ENCODE measurements around the gene RETSAT.

DNA sequence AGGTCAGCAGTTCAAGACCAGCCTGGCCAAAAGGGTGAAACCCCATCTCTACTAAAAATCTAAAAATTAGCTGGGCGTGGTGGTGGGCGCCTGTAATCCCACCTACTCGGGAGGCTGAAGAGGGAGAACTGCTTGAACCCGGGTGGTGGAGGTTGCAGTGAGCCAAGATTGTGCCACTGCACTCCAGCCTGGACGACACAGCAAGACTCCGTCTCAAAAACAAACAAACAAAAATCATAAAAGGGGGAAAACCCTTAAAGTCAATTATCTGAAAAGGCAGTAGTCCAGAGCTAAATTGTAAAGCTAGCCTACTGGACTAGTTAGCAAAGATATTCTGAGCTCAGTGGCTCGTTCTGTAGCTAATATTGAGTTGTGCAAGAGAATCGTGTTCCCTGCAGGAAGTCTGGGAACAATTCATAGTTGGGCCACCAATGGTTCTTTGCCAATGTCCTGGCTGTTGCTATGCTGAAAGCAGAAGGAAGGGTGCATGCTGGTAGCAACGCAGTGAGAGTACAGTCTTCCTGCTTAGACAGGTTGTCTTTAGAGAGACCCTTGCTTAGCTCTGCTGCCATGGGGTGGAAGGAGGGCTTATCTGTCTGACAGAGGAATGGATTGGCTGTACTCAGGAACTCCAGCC is 30.9 kb downstream of the RETSAT start:
- TF ChIP-seq, protein P1, sequence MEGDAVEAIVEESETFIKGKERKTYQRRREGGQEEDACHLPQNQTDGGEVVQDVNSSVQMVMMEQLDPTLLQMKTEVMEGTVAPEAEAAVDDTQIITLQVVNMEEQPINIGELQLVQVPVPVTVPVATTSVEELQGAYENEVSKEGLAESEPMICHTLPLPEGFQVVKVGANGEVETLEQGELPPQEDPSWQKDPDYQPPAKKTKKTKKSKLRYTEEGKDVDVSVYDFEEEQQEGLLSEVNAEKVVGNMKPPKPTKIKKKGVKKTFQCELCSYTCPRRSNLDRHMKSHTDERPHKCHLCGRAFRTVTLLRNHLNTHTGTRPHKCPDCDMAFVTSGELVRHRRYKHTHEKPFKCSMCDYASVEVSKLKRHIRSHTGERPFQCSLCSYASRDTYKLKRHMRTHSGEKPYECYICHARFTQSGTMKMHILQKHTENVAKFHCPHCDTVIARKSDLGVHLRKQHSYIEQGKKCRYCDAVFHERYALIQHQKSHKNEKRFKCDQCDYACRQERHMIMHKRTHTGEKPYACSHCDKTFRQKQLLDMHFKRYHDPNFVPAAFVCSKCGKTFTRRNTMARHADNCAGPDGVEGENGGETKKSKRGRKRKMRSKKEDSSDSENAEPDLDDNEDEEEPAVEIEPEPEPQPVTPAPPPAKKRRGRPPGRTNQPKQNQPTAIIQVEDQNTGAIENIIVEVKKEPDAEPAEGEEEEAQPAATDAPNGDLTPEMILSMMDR (conservative IDR thresholded peaks at IDR 0.05), result no peak
- TF ChIP-seq ZFX (IDR thresholded peaks at IDR 0.05), result no peak

All from C4-2B (cell line).